Loucy (cell line): ENCODE measurements around the gene FAM120C.

Experiments
- H2AFZ ChIP-seq: fragments of 200-600 bp; sonication (generic); 2 replicates; pipeline ENCODE4 v1.6.0; 2016; ENCODE audit warnings: antibody characterized with exemption, mild to moderate bottlenecking, low read length, moderate library complexity
- H3F3A ChIP-seq: fragments of 200-600 bp; 2 replicates; pipeline ENCODE4 v1.6.0; 2016; ENCODE audit warnings: antibody characterized with exemption, low read depth, mild to moderate bottlenecking
- H3K27me3 ChIP-seq: fragments of 200-600 bp; sonication (generic); 2 replicates; pipeline ENCODE4 v1.6.1; 2014; ENCODE audit warnings: low read length, mild to moderate bottlenecking; ENCODE audit not compliant: insufficient read depth, poor library complexity, severe bottlenecking
- H3K36me3 ChIP-seq: fragments of 200-600 bp; sonication (generic); 2 replicates; pipeline ENCODE4 v1.6.1; 2016; ENCODE audit warnings: low read length; ENCODE audit not compliant: insufficient read depth
- H3K4me1 ChIP-seq: fragments of 200-600 bp; sonication (generic); 2 replicates; pipeline ENCODE4 v1.5.1; 2014; ENCODE audit warnings: low read length, mild to moderate bottlenecking; ENCODE audit not compliant: insufficient read depth, poor library complexity, severe bottlenecking
- H3K4me2 ChIP-seq: fragments of 200-600 bp; sonication (generic); 2 replicates; pipeline ENCODE4 v1.6.0; 2014; ENCODE audit warnings: antibody characterized with exemption, low read length, low read depth, mild to moderate bottlenecking; ENCODE audit not compliant: poor library complexity, severe bottlenecking
- H3K4me3 ChIP-seq: fragments of 200-600 bp; sonication (generic); 2 replicates; pipeline ENCODE4 v1.5.1; 2014; ENCODE audit warnings: low read length, mild to moderate bottlenecking, mixed read lengths; ENCODE audit not compliant: poor library complexity, severe bottlenecking
- H3K79me2 ChIP-seq: fragments of 200-600 bp; sonication (generic); 2 replicates; pipeline ENCODE4 v1.6.1; 2014; ENCODE audit warnings: low read length; ENCODE audit not compliant: insufficient read depth
- H3K9ac ChIP-seq: fragments of 200-600 bp; sonication (generic); 2 replicates; pipeline ENCODE4 v1.6.0; 2014; ENCODE audit warnings: mild to moderate bottlenecking, low read depth, low read length, moderate library complexity; ENCODE audit not compliant: poor library complexity, severe bottlenecking
- H3K9me2 ChIP-seq: fragments of 200-600 bp; sonication (generic); replicated peaks from 2 replicates; pipeline ENCODE4 v1.6.1; 2016; ENCODE audit warnings: low read depth, low read length, mixed read lengths
- H3K9me3 ChIP-seq: fragments of 200-600 bp; sonication (generic); 2 replicates; pipeline ENCODE4 v1.6.1; 2014; ENCODE audit warnings: mild to moderate bottlenecking, antibody characterized with exemption, low read length, low read depth; ENCODE audit not compliant: insufficient read depth
- H4K20me1 ChIP-seq: fragments of 200-600 bp; sonication (generic); 2 replicates; pipeline ENCODE4 v1.6.0; 2014; ENCODE audit warnings: antibody characterized with exemption, low read length, mild to moderate bottlenecking; ENCODE audit not compliant: insufficient read depth, poor library complexity, severe bottlenecking
- EZH2phosphoT487 ChIP-seq: fragments of 200-600 bp; IDR thresholded peaks from 2 replicates; pipeline ENCODE4 v1.6.1; 2018; ENCODE audit warnings: antibody characterized with exemption, mild to moderate bottlenecking, moderate library complexity, borderline replicate concordance
- TF ChIP-seq, protein P1 (sequence below): fragments of 200-600 bp; sonication (generic); conservative IDR thresholded peaks from 2 replicates; pipeline ENCODE4 v1.5.1; 2014; ENCODE audit warnings: mild to moderate bottlenecking, antibody characterized with exemption, low read length

Gene FAM120C

GRCh38 chrX:54030329-54030728 is 152.7 kb downstream of the FAM120C start:
- Histone ChIP-seq H3K9ac (no peak overlapping the region), H3K27me3 (no peaks in the 10 kb centered on the region), H2AFZ (no peak overlapping the region), H3K36me3 (peaks cover 37% of the 10 kb centered on the region; the same call in 1 of the 2 replicates), H3K4me1 (no peaks in the 10 kb centered on the region), H3K4me2 (no peak overlapping the region), H3K9me2 (no peaks in the 10 kb centered on the region), H3K9me3 (no peaks in the 10 kb centered on the region), H3K4me3 (no peak overlapping the region), H4K20me1 (no peaks in the 10 kb centered on the region), H3F3A (no peaks in the 10 kb centered on the region), H3K79me2 (no peaks in the 10 kb centered on the region)
- no peak for TF ChIP-seq EZH2phosphoT487
- TF ChIP-seq, protein P1, sequence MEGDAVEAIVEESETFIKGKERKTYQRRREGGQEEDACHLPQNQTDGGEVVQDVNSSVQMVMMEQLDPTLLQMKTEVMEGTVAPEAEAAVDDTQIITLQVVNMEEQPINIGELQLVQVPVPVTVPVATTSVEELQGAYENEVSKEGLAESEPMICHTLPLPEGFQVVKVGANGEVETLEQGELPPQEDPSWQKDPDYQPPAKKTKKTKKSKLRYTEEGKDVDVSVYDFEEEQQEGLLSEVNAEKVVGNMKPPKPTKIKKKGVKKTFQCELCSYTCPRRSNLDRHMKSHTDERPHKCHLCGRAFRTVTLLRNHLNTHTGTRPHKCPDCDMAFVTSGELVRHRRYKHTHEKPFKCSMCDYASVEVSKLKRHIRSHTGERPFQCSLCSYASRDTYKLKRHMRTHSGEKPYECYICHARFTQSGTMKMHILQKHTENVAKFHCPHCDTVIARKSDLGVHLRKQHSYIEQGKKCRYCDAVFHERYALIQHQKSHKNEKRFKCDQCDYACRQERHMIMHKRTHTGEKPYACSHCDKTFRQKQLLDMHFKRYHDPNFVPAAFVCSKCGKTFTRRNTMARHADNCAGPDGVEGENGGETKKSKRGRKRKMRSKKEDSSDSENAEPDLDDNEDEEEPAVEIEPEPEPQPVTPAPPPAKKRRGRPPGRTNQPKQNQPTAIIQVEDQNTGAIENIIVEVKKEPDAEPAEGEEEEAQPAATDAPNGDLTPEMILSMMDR: no peak

DNA sequence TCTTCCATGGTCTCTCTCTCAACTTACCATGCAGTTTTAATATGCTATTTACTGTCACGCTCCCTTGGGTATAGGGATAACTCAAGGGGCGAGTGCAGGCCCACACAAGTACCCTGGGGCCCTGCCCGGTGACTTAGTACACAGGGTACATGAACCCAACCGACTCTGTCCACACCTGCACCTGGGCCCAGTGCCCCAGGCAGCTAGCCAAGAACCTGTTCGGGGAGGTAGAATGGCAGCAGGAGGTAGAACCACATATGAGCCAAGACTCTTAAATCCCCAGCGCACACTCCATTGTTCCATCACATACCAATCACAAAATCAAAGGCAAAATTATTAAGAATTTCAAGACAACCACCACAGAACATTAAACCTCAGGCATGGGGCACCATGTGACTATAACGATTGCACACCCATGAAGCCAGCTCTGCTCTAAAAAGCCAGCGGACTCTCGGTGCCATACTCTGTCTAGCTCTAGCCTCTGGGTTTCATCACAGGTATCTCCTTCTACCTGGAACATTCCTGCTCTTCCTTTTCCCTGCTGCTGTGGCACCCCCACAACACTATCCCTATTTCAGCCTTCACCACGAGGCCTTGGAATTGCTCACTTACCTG is 153.4 kb downstream of the FAM120C start:
- H4K20me1 ChIP-seq: no peaks in the 10 kb centered on the region
- no peak for TF ChIP-seq EZH2phosphoT487
- TF ChIP-seq, protein P1: no peak
- no peaks in the 10 kb centered on the region for H3F3A ChIP-seq
- H3K36me3 ChIP-seq: peaks cover 37% of the 10 kb centered on the region; the same call in 1 of the 2 replicates
- no peaks in the 10 kb centered on the region for H3K9me3 ChIP-seq
- H3K4me1 ChIP-seq: no peaks in the 10 kb centered on the region
- H3K27me3 ChIP-seq: no peaks in the 10 kb centered on the region
- H3K9ac ChIP-seq: no peak overlapping the region
- no peak overlapping the region for H3K4me2 ChIP-seq
- H3K9me2 ChIP-seq: no peaks in the 10 kb centered on the region
- H3K79me2 ChIP-seq: no peaks in the 10 kb centered on the region
- H3K4me3 ChIP-seq: no peak overlapping the region
- H2AFZ ChIP-seq: no peak overlapping the region

DNA sequence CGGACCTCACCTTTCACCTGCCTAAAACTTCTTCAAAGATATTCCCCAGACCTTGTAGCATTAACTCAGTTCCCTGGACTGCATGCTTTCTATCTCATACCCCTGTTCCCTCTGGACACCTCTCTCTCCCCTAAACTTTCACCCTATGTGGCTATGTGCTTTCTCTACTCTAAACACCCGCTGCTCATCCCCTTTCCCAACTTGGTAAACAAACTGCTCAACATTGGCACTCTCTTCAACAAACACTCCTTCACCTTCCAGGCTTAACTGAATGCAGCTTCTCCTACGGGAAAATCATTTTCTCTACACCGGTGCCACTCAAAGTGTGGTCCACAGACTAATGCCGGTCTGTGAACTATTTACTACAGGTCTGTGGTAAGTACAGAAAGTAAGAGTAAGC is 158.7 kb downstream of the FAM120C start:
- Histone ChIP-seq H3K36me3 (peaks cover 23% of the 10 kb centered on the region; the same call in 1 of the 2 replicates), H4K20me1 (no peaks in the 10 kb centered on the region), H3K9ac (no peak overlapping the region), H3F3A (no peaks in the 10 kb centered on the region), H3K9me2 (no peaks in the 10 kb centered on the region), H3K79me2 (no peaks in the 10 kb centered on the region), H2AFZ (no peak overlapping the region), H3K9me3 (no peaks in the 10 kb centered on the region), H3K4me2 (no peak overlapping the region), H3K4me1 (no peaks in the 10 kb centered on the region), H3K4me3 (no peak overlapping the region), H3K27me3 (no peaks in the 10 kb centered on the region)
- TF ChIP-seq, protein P1: no peak
- TF ChIP-seq EZH2phosphoT487: no peak
